HCT116 (cell line): ENCODE results near the gene ZBTB3. TPM values are rescaled to one million over a fixed set of nuclear protein-coding genes. Genes with fewer than 3 reads are reported as not detected.
"Not testable (repeated sequence)": the region's sequence is repeated elsewhere in the genome, so short reads cannot be mapped to it uniquely, and the experiment has no call there.

Experiments used
- ATAC-seq: fragments of 200-7000 bp; cut with Tn5 transposase; 2 replicates; pipeline ENCODE4 v1.9.1; 2020; ENCODE audit warnings: mild to moderate bottlenecking, moderate library complexity
- BruUV-seq: library from RNA; stranded (reverse); fragments of 400-500 nt; replicated peaks from 2 replicates; lab custom pipeline; 2021; lab: Mats Ljungman, UMichigan
- CTCF ChIA-PET: fragments of 300-600 bp; sonication (Branson Sonifier 250); formaldehyde crosslinking; loops from one replicate; lab custom pipeline; 2021; ENCODE audit warnings: antibody characterized with exemption; lab: Charles Lee
- POLR2A ChIA-PET: fragments of 300-600, 350-600 bp; sonication (Branson Sonifier 250); formaldehyde crosslinking; loops from one replicate; lab custom pipeline; 2021; ENCODE audit warnings: antibody characterized with exemption; lab: Charles Lee
- RAD21 ChIA-PET, 2 experiments: fragments of 300-600 bp; sonication (Branson Sonifier 250); formaldehyde crosslinking; loops; one replicate each; lab custom pipeline; 2023; ENCODE audit warnings: low total read pairs in 2 of 2; ENCODE audit not compliant: uncharacterized antibody in 2 of 2, unreplicated experiment in 2 of 2, low non-redundant PET in 1 of 2; lab: Charles Lee
- DNase-seq: peaks from one replicate; pipeline ENCODE4 v3.0.0-alpha.2; 2010; ENCODE audit warnings: low read depth, low spot score
- H2AFZ ChIP-seq: fragments of 200-600 bp; shearing (Covaris generic), sonication (generic); 2 replicates; pipeline ENCODE4 v1.6.1; 2017; ENCODE audit warnings: low read depth, mixed run types, mixed read lengths, antibody characterized with exemption, low read length; ENCODE audit not compliant: poor library complexity, severe bottlenecking
- H3K27ac ChIP-seq: 2 replicates; pipeline ENCODE4 v1.5.1; 2012; ENCODE audit warnings: low read depth, low read length
- H3K27me3 ChIP-seq: fragments of 200-600 bp; sonication (generic); 2 replicates; pipeline ENCODE4 v1.6.1; 2016; ENCODE audit warnings: mixed run types, low read length, mixed read lengths; ENCODE audit not compliant: insufficient read depth
- H3K36me3 ChIP-seq, 2 experiments: fragments of 200-500 bp in 1 of 2; fragments of 200-600 bp in 1 of 2; sonication (Bioruptor generic) in 1 of 2; sonication (generic) in 1 of 2; 2 replicates each; pipeline versions ENCODE4 v1.5.1 to v1.6.1; 2014 to 2016; ENCODE audit warnings: low read length in 2 of 2, inconsistent platforms in 1 of 2, mixed read lengths in 1 of 2, mixed run types in 1 of 2; ENCODE audit not compliant: insufficient read depth in 2 of 2, control insufficient read depth in 1 of 2
- H3K4me1 ChIP-seq, 2 experiments: fragments of 200-600 bp in 1 of 2; sonication (generic) in 1 of 2; 2 replicates each; pipeline versions ENCODE4 v1.5.1 to v1.6.1; 2012 to 2017; ENCODE audit warnings: low read length in 2 of 2, inconsistent platforms in 1 of 2, mild to moderate bottlenecking in 1 of 2, mixed read lengths in 1 of 2, mixed run types in 1 of 2, moderate library complexity in 1 of 2; ENCODE audit not compliant: insufficient read depth in 2 of 2, control insufficient read depth in 1 of 2
- H3K4me2 ChIP-seq: fragments of 200-600 bp; sonication (generic); 2 replicates; pipeline ENCODE4 v1.6.1; 2017; ENCODE audit warnings: mixed run types, low read length, mixed read lengths
- H3K4me3 ChIP-seq, 2 experiments: fragments of 200-600 bp in 1 of 2; sonication (generic) in 1 of 2; replicated peaks in 1 of 2; 2 replicates each; pipeline ENCODE4 v1.5.1; 2011 to 2016; ENCODE audit warnings: low read length in 2 of 2, control low read depth in 1 of 2, low read depth in 1 of 2, mild to moderate bottlenecking in 1 of 2, mixed read lengths in 1 of 2, mixed run types in 1 of 2
- H3K79me2 ChIP-seq: fragments of 200-600 bp; sonication (generic); 2 replicates; pipeline ENCODE4 v1.6.1; 2017; ENCODE audit warnings: mild to moderate bottlenecking, mixed run types, low read length, moderate library complexity, mixed read lengths; ENCODE audit not compliant: insufficient read depth
- H3K9ac ChIP-seq: fragments of 200-600 bp; sonication (generic); 2 replicates; pipeline ENCODE4 v1.6.1; 2016; ENCODE audit warnings: low read length, mixed read lengths
- H3K9me2 ChIP-seq: fragments of 200-600 bp; sonication (generic), shearing (Covaris generic); 2 replicates; pipeline ENCODE4 v1.6.1; 2017; ENCODE audit warnings: mixed run types, mild to moderate bottlenecking, moderate library complexity; ENCODE audit not compliant: insufficient read depth
- H3K9me3 ChIP-seq, 2 experiments: fragments of 200-500 bp in 1 of 2; fragments of 200-600 bp in 1 of 2; sonication (Bioruptor generic) in 1 of 2; sonication (generic) in 1 of 2; 2 replicates each; pipeline ENCODE4 v1.6.1; 2014 to 2017; ENCODE audit warnings: low read length in 2 of 2, mixed read lengths in 2 of 2, inconsistent platforms in 1 of 2, low read depth in 1 of 2, mild to moderate bottlenecking in 1 of 2, mixed run types in 1 of 2, moderate library complexity in 1 of 2; ENCODE audit not compliant: control insufficient read depth in 1 of 2, insufficient read depth in 1 of 2
- H4K20me1 ChIP-seq: fragments of 200-600 bp; sonication (generic), shearing (Covaris generic); 2 replicates; pipeline ENCODE4 v1.6.1; 2017; ENCODE audit warnings: mixed run types, mild to moderate bottlenecking, moderate library complexity; ENCODE audit not compliant: insufficient read depth
- CBX3 ChIP-seq: IDR thresholded peaks from 2 replicates; pipeline ENCODE4 v1.6.1; 2012; ENCODE audit warnings: low read depth
- CTCF ChIP-seq, 3 experiments: fragments of 200-600 bp in 1 of 3; sonication (generic) in 1 of 3; IDR thresholded peaks in 2 of 3; conservative IDR thresholded peaks in 1 of 3; 2 replicates each; pipeline ENCODE4 v1.5.1; 2012 to 2017; ENCODE audit warnings: low read depth in 2 of 3, low read length in 2 of 3, antibody characterized with exemption in 1 of 3, borderline replicate concordance in 1 of 3, control low read depth in 1 of 3, mild to moderate bottlenecking in 1 of 3, mixed read lengths in 1 of 3, mixed run types in 1 of 3, moderate library complexity in 1 of 3; ENCODE audit not compliant: insufficient read depth in 1 of 3
- ELF1 ChIP-seq: IDR thresholded peaks from 2 replicates; pipeline ENCODE4 v1.6.1; 2012; ENCODE audit warnings: low read depth, borderline replicate concordance
- EZH2 ChIP-seq: fragments of 200-600 bp; sonication (generic); IDR thresholded peaks from 2 replicates; pipeline ENCODE4 v1.6.1; 2017; ENCODE audit warnings: antibody characterized with exemption, mixed run types
- FOSL1 ChIP-seq: IDR thresholded peaks from 2 replicates; pipeline ENCODE4 v1.6.1; 2012; ENCODE audit warnings: low read depth
- MAX ChIP-seq: IDR thresholded peaks from 2 replicates; pipeline ENCODE4 v1.6.1; 2012
- POLR2AphosphoS5 ChIP-seq: IDR thresholded peaks from 2 replicates; pipeline ENCODE4 v1.6.1; 2011; ENCODE audit warnings: mild to moderate bottlenecking, low read depth, low read length, moderate library complexity
- SIN3A ChIP-seq: IDR thresholded peaks from 2 replicates; pipeline ENCODE4 v1.6.1; 2012; ENCODE audit warnings: low read depth
- SP1 ChIP-seq: IDR thresholded peaks from 2 replicates; pipeline ENCODE4 v1.6.1; 2012; ENCODE audit warnings: low read depth
- ZFX ChIP-seq: fragments of 450-650 bp; IDR thresholded peaks from 2 replicates; pipeline ENCODE4 v1.6.1; 2017
- ZNF274 ChIP-seq: fragments of 200-500 bp; sonication (Bioruptor generic); IDR thresholded peaks from 2 replicates; pipeline ENCODE4 v1.6.1; 2014; ENCODE audit warnings: mild to moderate bottlenecking, low read depth, low read length, inconsistent platforms
- intact Hi-C: fragments of 100-400 bp; cut with micrococcal nuclease; formaldehyde crosslinking; loops from 2 replicates; pipeline ENCODE4 v1.10.0; 2022
- total RNA-seq: library from RNA; stranded (reverse); gene quantifications from one replicate; pipeline ENCODE4 v1.2.1, GENCODE V29; 2021; ENCODE audit not compliant: unreplicated experiment
- TF ChIP-seq, protein P1 (sequence below): IDR thresholded peaks from 2 replicates; pipeline ENCODE4 v1.6.1; 2012; ENCODE audit warnings: low read depth

ZBTB3 gene
- total RNA-seq, 1 experiment from 2014 or later: 11.3 TPM

DNA sequence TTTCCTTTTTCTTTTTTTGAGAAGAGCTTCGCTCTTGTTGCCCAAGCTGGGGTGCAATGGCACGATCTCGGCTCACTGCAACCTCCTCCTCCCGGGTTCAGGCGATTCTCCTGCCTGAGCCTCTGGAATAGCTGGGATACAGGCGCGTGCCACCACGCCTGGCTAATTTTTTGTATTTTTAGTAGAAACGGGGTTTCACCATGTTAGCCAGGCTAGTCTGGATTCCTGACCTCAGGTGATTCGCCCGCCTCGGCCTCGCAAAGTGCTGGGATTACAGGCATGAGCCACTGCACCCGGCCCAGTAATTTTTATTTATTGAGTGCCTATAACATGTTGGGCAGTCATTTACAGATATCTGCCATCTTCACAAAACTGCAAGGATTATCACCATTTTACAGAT lies 23.9 kb downstream of the ZBTB3 start:
- Histone ChIP-seq H3K4me3 (peak overlapping the region; percentile 98 to 100; a peak in 3 of 4 replicates), H3K9ac (peak overlapping the region; percentile 93; the same call in 1 of the 2 replicates), H3K36me3 (peaks cover 8 to 10% of the 10 kb centered on the region in 2 experiments; a peak in 2 of 4 replicates), H3K4me2 (peak overlapping the region; percentile 100), H3K4me1 (peaks cover 11 to 21% of the 10 kb centered on the region in 2 experiments; a peak in 3 of 4 replicates), H3K79me2 (peaks cover 59% of the 10 kb centered on the region)
- H3K9me2 ChIP-seq, DNase-seq, H3K27ac ChIP-seq, H4K20me1 ChIP-seq, H3K9me3 ChIP-seq, RAD21 ChIA-PET, intact Hi-C loops, H2AFZ ChIP-seq, H3K27me3 ChIP-seq, BruUV-seq, ATAC-seq: not testable (repeated sequence)
- ChIA-PET CTCF (interaction anchor here (0.7 kb wide), 1 partner anchor 40 kb away, joined by 3 read pairs; no protein-coding TSS in a partner anchor), POLR2A (interaction anchor here (0.6 to 4.3 kb wide), 3 partner anchors 56 to 111 kb away, joined by 3 to 59 read pairs (median 5); no protein-coding TSS in a partner anchor)

- peak within 1 kb of the TSS; percentile 95 for H2AFZ ChIP-seq
- ATAC-seq (peak; percentile 53), DNase-seq (peak; percentile 71)
- H3K4me3 ChIP-seq: peak within 1 kb of the TSS; percentile 98 to 100
- BruUV-seq: TSS peak; percentile 81
- ChIA-PET CTCF (interaction anchor here (1.0 to 2.5 kb wide), 4 partner anchors 22 to 133 kb away, joined by 3 to 7 read pairs (median 4); no protein-coding TSS in a partner anchor), RAD21 (no interaction called here), POLR2A (interaction anchor here (0.9 to 4.3 kb wide), 13 partner anchors 22 to 155 kb away, joined by 3 to 59 read pairs (median 5); partner anchors contain the start of genes C11orf98, CSKMT, EEF1G and POLR2G)
- intact Hi-C loops: loop anchor here (2.0 to 5.0 kb wide), 2 partner anchors 34 to 112 kb away; partner anchors contain the start of gene POLR2G
- peaks cover 14 to 25% of the 10 kb centered on the region in 2 experiments for H3K4me1 ChIP-seq
- H4K20me1 ChIP-seq: peaks cover 6% of the 10 kb centered on the region; the same call in 1 of the 2 replicates
- peak within 1 kb of the TSS; percentile 96 for H3K27ac ChIP-seq
- H3K27me3 ChIP-seq: no peaks in the 10 kb centered on the region
- H3K9me3 ChIP-seq: no peaks in the 10 kb centered on the region
- H3K36me3 ChIP-seq: peaks cover 18 to 24% of the 10 kb centered on the region in 2 experiments; a peak in 3 of 4 replicates
- peak within 1 kb of the TSS; percentile 93 for H3K9ac ChIP-seq
- peak within 1 kb of the TSS; percentile 100 for H3K4me2 ChIP-seq
- H3K9me2 ChIP-seq: no peaks in the 10 kb centered on the region
- peaks cover 72% of the 10 kb centered on the region for H3K79me2 ChIP-seq
- TF ChIP-seq SIN3A: peak; percentile 95
- peak; percentile 88 for TF ChIP-seq POLR2AphosphoS5
- no peak for TF ChIP-seq FOSL1
- no peak for TF ChIP-seq CBX3
- no peak for TF ChIP-seq ZNF274
- TF ChIP-seq MAX: no peak
- no peak for TF ChIP-seq EZH2
- TF ChIP-seq, protein P1, sequence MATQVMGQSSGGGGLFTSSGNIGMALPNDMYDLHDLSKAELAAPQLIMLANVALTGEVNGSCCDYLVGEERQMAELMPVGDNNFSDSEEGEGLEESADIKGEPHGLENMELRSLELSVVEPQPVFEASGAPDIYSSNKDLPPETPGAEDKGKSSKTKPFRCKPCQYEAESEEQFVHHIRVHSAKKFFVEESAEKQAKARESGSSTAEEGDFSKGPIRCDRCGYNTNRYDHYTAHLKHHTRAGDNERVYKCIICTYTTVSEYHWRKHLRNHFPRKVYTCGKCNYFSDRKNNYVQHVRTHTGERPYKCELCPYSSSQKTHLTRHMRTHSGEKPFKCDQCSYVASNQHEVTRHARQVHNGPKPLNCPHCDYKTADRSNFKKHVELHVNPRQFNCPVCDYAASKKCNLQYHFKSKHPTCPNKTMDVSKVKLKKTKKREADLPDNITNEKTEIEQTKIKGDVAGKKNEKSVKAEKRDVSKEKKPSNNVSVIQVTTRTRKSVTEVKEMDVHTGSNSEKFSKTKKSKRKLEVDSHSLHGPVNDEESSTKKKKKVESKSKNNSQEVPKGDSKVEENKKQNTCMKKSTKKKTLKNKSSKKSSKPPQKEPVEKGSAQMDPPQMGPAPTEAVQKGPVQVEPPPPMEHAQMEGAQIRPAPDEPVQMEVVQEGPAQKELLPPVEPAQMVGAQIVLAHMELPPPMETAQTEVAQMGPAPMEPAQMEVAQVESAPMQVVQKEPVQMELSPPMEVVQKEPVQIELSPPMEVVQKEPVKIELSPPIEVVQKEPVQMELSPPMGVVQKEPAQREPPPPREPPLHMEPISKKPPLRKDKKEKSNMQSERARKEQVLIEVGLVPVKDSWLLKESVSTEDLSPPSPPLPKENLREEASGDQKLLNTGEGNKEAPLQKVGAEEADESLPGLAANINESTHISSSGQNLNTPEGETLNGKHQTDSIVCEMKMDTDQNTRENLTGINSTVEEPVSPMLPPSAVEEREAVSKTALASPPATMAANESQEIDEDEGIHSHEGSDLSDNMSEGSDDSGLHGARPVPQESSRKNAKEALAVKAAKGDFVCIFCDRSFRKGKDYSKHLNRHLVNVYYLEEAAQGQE: no peak
- no peak for TF ChIP-seq CTCF (IDR thresholded peaks at IDR 0.05 in 2 of 3, conservative IDR thresholded peaks at IDR 0.05 in 1 of 3; ENCODE audit: borderline replicate concordance in 1 of 3, insufficient read depth in 1 of 3, low read depth in 2 of 3, low read length in 2 of 3)
- TF ChIP-seq SP1: peak; percentile 45
- TF ChIP-seq ZFX: peak; percentile 50; the same call in 1 of the 2 replicates
- peak; percentile 82; the same call in 1 of the 2 replicates for TF ChIP-seq ELF1
Measured at GRCh38 chr11:62728171-62728988, 25.6 kb downstream of the ZBTB3 start, which contains the start of gene TTC9C. Gene TTC9C (plus strand): TSS chr11:62728486. CDS start chr11:62728849, 363 bp downstream.
